ENCODE results near the gene RAB26.
"Not testable (repeated sequence)": the region's sequence is repeated elsewhere in the genome, so short reads cannot be mapped to it uniquely, and the experiment has no call there.

The RAB26 gene

DNA sequence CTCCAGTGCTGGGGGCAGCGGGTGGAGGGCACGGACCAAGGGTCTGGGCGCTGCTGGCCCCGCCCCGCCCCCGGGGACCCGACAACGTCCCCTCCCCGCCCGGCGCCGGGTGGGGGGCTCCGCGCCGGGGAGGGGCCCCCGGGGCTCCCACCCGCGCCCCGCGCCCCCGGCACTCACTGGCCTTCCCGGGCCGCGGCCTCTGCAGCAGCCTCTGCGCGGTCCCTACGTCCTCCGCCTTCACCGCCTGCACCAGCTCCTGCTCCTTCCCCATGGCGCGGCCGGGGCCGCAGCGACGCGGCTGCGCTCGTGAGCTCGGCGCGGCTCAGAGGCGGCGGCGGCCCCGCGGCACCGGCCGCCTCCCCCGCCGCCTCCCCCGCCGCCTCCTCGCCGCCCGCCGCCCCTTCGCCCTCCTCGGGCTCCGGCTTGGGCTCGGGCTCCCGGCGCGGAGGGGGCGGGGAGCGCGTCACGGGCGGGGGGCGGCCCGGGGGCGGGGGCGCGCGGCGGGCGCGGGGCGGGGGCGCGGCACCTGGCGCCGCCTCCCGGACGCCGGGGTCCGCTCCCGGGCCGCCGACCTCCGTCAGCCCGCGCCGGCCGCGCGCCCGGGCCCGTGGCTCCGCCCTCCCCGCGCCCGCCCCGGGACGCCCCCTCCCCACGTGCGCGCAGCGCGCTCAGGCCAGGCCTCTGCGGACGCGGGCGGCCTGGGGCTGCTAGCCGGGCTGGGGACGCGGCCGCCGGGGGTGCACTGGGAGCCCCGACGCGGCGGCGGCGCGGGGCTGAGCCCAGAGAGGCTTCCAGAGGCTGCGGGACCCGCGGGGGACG lies 47.9 kb downstream of the RAB26 start, which contains the start of gene CASKIN1:
TSS of gene CASKIN1 (minus strand) at position 444 of the 819 bp plus-strand sequence. CDS start at position 271, 173 bp downstream.
- DNase-seq (ENCODE audit: low read depth), result no peak

GRCh38 chr16:2196981-2197511 lies 48.6 kb downstream of the RAB26 start:
- DNase-seq (ENCODE audit: low read depth), result no peak

DNA sequence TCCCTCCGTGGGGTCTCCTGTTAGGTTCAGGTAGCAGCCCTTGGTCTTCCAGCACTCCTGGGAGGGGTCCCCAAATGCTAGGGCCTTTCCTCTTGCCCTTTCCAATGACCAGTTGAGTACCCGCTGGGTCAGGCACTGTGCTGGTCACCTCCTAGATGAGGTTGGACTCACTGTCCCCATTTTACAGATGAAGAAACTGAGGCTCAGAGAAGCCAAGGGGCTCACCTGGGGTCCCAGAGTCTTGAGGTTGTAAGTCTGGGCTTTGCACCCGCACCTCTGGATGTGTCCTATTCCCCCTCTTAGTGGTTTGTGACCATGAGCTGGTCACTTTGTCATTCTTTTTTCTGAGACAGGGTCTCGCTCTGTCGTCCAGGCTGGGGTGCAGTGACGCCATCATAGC lies 49.3 kb downstream of the RAB26 start:
- DNase-seq (ENCODE audit: low read depth), result no peak

DNA sequence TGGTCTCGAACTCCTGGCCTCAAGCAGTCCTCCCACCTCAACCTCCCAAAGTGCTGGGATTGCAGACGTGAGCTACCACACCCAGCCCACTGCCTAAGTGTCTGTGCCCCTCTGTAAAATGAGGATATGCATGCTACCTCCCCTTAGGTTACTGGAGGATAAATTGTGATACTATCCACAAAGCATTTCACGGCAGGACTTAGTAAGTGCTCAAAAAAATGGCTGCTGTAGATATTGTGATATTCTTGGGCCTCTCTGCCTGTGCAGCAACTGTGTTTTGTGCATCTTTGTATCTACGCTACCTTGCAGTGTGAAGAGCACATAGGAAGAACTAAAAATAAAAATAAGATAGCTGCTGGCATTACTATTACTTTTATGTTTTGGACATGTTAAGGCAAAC lies 49.9 kb downstream of the RAB26 start:
- no peak for DNase-seq (ENCODE audit: low read depth)

DNA sequence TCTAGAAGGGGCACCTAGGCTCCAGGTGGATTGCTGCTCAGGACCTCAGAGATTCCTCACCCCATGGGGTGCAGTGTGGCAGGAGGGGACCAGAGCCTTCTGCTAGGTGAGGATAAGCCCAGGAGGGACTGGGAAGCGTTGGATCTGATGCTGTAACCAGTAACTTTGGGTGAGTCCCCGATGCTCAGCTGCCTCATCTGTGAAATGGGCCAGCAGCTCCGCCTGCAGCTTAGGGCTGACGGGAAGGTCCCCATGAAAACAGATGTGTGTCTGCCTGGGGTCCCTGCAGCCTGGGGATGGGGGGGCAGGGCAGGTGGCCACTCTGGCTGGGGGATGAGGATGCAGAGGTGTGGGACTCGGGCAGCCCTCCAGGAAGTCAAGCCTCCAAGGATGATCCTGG lies 50.7 kb downstream of the RAB26 start:
- DNase-seq (ENCODE audit: low read depth), result no peak

GRCh38 chr16:2199621-2200139 lies 51.3 kb downstream of the RAB26 start:
- DNase-seq (ENCODE audit: low read depth), result no peak

GRCh38 chr16:2200313-2200712 lies 51.9 kb downstream of the RAB26 start:
- DNase-seq (ENCODE audit: low read depth), result no peak

- DNase-seq (ENCODE audit: low read depth), result not testable (repeated sequence)
Measured at GRCh38 chr16:2203119-2203688, 54.8 kb downstream of the RAB26 start.
